ENCODE data around the gene ABCA2.
A peak's percentile ranks its signal among the peaks of the same experiment; 100 is the strongest.

The ABCA2 gene

DNA sequence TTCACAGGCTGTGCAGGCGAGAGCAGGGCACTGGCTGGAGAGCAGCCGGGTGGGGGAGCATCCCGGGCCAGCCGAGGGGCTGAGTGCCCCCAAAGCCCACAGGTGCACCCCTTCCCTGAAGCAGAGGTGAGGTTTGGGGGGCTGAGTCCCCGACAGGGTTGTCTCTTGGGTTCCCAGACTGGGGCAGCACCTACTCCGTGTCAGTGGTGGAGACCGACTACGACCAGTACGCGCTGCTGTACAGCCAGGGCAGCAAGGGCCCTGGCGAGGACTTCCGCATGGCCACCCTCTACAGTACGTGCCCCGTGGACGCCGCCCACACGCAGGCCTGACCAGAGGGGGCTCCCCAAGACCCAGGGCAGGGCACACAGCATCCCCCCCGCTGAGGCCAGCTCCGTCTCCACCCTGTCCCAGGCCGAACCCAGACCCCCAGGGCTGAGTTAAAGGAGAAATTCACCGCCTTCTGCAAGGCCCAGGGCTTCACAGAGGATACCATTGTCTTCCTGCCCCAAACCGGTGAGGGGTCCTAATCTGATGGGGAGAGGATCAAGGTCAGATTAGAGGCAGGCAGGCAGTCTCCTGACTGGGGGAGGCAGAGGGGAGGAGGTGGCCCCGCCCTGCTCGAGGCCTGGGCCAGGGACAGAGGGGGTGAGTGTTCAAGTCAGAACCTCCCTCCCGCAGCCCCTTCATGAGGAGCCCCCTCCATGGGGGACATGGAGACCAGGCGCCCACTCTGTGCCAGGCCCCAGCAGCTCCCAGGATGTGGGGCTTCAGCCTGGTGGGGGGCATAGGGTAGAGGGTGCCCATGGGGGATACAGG, 48.1 kb downstream of the ABCA2 start:
- TF ChIP-seq CTCF (conservative IDR thresholded peaks at IDR 0.05; ENCODE audit: low read depth, low read length): no peak
- peak overlapping the region; percentile 51 for H3K4me3 ChIP-seq (ENCODE audit: low read depth, low read length)
- no peak for DNase-seq (ENCODE audit: low read depth)

DNA sequence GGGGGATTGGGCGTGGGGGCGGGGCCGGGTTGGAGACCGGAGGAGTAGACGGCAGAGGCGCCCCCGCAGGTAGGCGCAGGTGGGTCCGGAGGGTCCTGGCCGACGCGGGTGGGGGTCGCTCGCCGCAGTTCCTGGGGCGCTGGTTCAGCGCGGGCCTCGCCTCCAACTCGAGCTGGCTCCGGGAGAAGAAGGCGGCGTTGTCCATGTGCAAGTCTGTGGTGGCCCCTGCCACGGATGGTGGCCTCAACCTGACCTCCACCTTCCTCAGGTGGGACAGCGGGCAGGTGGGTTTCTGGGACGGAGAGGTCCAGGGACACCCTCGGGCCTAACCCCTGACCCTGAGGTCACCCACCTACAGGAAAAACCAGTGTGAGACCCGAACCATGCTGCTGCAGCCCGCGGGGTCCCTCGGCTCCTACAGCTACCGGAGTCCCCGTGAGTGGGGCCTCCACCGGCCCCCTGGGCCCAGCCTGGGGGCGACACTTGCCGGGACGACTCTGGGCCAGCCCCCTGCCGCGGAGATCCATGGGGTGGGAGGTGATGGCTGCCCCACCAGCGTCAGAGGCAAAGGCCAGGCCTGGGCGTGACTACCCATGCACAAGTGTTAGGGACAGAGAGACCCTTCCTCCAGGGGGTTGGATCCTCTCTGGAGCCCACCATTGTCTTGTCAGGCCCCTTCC, 49.0 kb downstream of the ABCA2 start:
- peak overlapping the region; percentile 51 for H3K4me3 ChIP-seq (ENCODE audit: low read depth, low read length)
- no peak for DNase-seq (ENCODE audit: low read depth)
- no peak for TF ChIP-seq CTCF (conservative IDR thresholded peaks at IDR 0.05; ENCODE audit: low read depth, low read length)

DNA sequence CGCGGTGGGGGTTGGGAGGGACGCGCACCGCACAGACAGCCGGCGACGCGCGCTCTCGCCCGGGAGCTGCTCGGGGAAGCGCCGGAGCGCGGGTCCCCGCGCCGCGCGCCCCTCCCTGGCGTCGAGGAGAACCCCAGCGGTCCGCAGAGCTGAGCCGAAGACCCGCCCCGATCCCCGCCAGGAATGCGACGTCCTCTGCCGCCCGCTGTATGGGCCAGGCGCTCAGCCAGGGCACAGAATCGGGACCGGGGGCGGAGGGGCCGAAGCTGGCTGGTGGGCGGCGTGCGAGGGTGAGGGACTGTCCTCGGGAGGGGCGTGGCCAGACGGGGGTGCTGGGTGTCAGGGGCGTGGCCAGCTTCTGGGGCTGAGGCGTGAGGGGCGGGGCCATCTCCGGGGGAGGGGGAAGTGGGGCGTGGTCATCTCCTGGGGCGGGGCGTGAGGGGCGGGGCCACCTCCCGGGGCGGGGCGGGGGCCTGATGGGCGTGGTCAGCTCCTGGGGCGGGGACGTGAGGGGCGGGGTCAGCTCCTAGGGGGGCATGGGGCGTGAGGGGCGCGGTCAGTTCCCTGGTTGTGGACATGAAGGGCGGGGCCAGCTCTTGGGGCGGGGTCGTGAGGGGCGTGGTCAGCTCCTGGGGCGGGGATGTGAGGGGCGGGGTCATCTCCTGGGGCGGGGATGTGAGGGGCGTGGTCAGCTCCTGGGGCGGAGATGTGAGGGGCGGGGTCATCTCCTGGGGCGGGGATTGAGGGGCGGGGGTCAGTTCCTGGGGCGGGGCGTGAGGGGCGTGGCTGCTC, 49.8 kb downstream of the ABCA2 start:
- peak overlapping the region; percentile 91 for H3K4me3 ChIP-seq (ENCODE audit: low read depth, low read length)
- DNase-seq (ENCODE audit: low read depth): peak; percentile 92
- no peak for TF ChIP-seq CTCF (conservative IDR thresholded peaks at IDR 0.05; ENCODE audit: low read depth, low read length)

DNA sequence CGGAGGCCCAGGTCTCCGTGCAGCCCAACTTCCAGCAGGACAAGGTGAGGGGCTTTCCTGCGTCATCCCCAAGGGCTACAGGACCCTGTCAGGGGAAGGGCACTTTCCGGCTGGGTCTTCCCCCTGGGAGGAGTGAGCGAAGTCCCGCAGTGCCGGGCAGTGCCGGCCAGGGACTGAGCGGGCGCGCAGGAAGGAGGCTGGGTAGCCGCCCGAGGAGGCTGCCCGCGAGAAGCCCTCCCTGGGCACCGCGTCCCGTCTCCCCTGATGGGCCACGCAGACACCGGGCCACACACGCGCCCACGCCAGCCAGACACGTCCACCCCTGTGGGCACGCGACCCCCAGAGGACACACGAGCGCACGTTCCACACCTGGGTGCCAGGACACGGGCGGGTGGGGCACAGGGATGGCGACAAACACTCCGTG, 50.4 kb downstream of the ABCA2 start:
- no peak for TF ChIP-seq CTCF (conservative IDR thresholded peaks at IDR 0.05; ENCODE audit: low read depth, low read length)
- DNase-seq (ENCODE audit: low read depth): no peak
- H3K4me3 ChIP-seq (ENCODE audit: low read depth, low read length): peak overlapping the region; percentile 91

GRCh38 chr9:136977223-136977622, 50.8 kb downstream of the ABCA2 start, which contains the start of gene PTGDS:
Gene PTGDS (plus strand): TSS chr9:136977504. CDS start chr9:136977579, 75 bp downstream.
- DNase-seq (ENCODE audit: low read depth): peak; percentile 92
- no peak for TF ChIP-seq CTCF (conservative IDR thresholded peaks at IDR 0.05; ENCODE audit: low read depth, low read length)
- peak within 1 kb of the TSS; percentile 91 for H3K4me3 ChIP-seq (ENCODE audit: low read depth, low read length)

DNA sequence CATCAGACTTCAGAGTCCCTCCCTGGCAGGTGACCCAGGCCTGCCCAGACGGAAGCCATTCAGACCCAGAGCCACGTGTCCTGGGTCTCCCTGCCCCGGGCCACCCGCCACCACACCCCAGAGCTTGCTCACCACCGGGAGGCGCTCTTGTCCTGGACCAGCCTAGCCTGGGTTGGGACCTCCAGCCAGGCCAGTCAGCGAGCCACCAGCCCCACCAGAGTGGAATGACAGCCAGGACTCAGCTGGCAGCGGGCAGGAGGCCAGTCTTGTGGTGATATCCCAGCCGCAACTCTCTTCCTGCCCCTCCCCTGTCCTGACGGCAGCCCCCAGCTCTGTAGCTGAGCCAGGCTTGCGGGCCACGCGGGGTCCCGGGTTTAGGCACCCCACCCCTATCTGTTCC, 52.4 kb downstream of the ABCA2 start:
- no peak overlapping the region for H3K4me3 ChIP-seq (ENCODE audit: low read depth, low read length)
- peak; percentile 35 for TF ChIP-seq CTCF (conservative IDR thresholded peaks at IDR 0.05; ENCODE audit: low read depth, low read length)
- DNase-seq (ENCODE audit: low read depth): no peak

All from choroid plexus epithelial cell (primary cell).